ENCODE measurements around the gene LZTFL1.
A peak's percentile ranks its signal among the peaks of the same experiment; 100 is the strongest.

The LZTFL1 gene

DNA sequence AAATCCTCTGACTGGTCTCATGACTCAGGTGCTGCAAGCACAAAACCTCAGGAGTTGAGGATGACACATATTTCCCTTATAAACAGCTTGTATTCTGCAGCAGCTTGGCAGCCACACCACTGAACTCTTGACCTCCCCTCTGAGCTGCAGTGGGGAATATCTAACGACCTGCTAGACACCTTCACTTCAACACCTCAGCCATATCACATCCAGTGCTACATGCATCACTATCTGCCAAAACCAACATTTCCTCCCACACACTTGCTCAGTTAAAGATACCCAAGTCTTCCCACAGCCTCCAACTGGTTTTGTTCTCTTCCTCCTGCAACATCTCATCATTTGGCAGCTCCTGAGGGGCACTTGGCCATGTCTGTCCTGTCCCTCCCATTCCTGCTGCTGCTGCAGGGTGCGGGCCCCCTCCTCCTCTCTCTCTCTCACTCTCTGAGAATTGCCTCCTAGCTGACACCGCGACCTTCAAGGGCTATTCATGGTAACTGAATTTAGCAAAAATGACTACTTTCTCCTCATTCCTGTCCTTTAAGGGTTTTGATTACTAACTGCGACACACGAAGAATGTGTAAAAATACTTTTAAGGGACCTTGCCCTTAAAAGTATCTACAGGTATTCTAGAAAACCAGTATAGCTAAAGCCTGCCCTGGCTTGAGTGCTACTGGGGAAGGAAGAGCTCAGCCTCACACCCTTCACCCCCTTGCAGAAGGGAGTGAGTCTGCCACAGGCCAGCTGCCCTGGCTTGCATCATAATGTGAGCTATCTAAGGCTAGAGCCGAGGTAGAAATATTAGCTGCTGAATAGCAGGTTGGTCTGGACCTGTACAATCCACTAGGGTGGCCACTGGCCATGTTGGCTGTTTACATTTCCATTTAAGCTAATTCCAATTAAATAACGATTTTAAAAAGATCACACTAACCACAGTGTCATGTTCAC, 39.4 kb upstream of the LZTFL1 start:
- H4K91ac ChIP-seq (ENCODE audit: low read length): no peak overlapping the region
- no peak overlapping the region for H2BK5ac ChIP-seq (ENCODE audit: low read depth, low read length, poor library complexity, severe bottlenecking)
- no peaks in the 10 kb centered on the region for H3K4me1 ChIP-seq (ENCODE audit: control insufficient read depth, insufficient read depth, low read depth, low read length)
- H3K9ac ChIP-seq (ENCODE audit: low read length): no peak overlapping the region
- H3K27ac ChIP-seq (ENCODE audit: low read length, poor library complexity, severe bottlenecking): no peak overlapping the region
- no peak overlapping the region for H3K4me3 ChIP-seq (ENCODE audit: insufficient read depth in 1 of 2, low read depth in 1 of 2, low read length in 2 of 2)
- H3K27me3 ChIP-seq (ENCODE audit: control insufficient read depth in 1 of 2, insufficient read depth in 1 of 2, low read length in 2 of 2): peaks cover 23 to 29% of the 10 kb centered on the region in 2 experiments
- DNase-seq: peak; percentile 2
- H4K8ac ChIP-seq (ENCODE audit: low read length): no peak overlapping the region
- H2BK12ac ChIP-seq (ENCODE audit: low read length in 2 of 2): no peak overlapping the region
- H3K4me2 ChIP-seq (ENCODE audit: low read length, poor library complexity, severe bottlenecking): no peak overlapping the region
- no peak overlapping the region for H2AFZ ChIP-seq (ENCODE audit: low read depth, low read length)
- H3K18ac ChIP-seq (ENCODE audit: low read depth in 1 of 2, low read length in 2 of 2): no peak overlapping the region
- no peak overlapping the region for H2BK120ac ChIP-seq (ENCODE audit: low read depth, low read length)
- H3K36me3 ChIP-seq (ENCODE audit: control insufficient read depth in 1 of 2, insufficient read depth in 2 of 2, low read depth in 1 of 2, low read length in 2 of 2): no peaks in the 10 kb centered on the region
- H3K14ac ChIP-seq (ENCODE audit: low read length in 2 of 2): no peak overlapping the region
- no peaks in the 10 kb centered on the region for H3K79me1 ChIP-seq (replicated peaks; ENCODE audit: low read length, poor library complexity, severe bottlenecking)
- H3K4ac ChIP-seq (ENCODE audit: low read depth in 1 of 2, low read length in 2 of 2): no peak overlapping the region
- no peak overlapping the region for H2BK15ac ChIP-seq (ENCODE audit: low read depth, poor library complexity, severe bottlenecking)
- no peaks in the 10 kb centered on the region for H3K9me3 ChIP-seq (ENCODE audit: control insufficient read depth, low read length)
- WGBS: 63% methylated on average over 6 of the region's 8 CpGs
- H3K23ac ChIP-seq (ENCODE audit: low read length in 2 of 2): no peak overlapping the region
- H2AK5ac ChIP-seq (ENCODE audit: low read length, severe bottlenecking): no peak overlapping the region

- H3K9ac ChIP-seq (ENCODE audit: low read length): no peak overlapping the region
- H2BK120ac ChIP-seq (ENCODE audit: low read depth, low read length): no peak overlapping the region
- no peak overlapping the region for H3K4ac ChIP-seq (ENCODE audit: low read depth in 1 of 2, low read length in 2 of 2)
- H2BK12ac ChIP-seq (ENCODE audit: low read length in 2 of 2): no peak overlapping the region
- no peaks in the 10 kb centered on the region for H3K4me1 ChIP-seq (ENCODE audit: control insufficient read depth, insufficient read depth, low read depth, low read length)
- no peaks in the 10 kb centered on the region for H3K9me3 ChIP-seq (ENCODE audit: control insufficient read depth, low read length)
- 50% methylated on average over 1 of the region's 3 CpGs for WGBS
- no peaks in the 10 kb centered on the region for H3K79me1 ChIP-seq (replicated peaks; ENCODE audit: low read length, poor library complexity, severe bottlenecking)
- H3K18ac ChIP-seq (ENCODE audit: low read depth in 1 of 2, low read length in 2 of 2): no peak overlapping the region
- no peak overlapping the region for H2AK5ac ChIP-seq (ENCODE audit: low read length, severe bottlenecking)
- H2BK15ac ChIP-seq (ENCODE audit: low read depth, poor library complexity, severe bottlenecking): no peak overlapping the region
- no peaks in the 10 kb centered on the region for H3K36me3 ChIP-seq (ENCODE audit: control insufficient read depth in 1 of 2, insufficient read depth in 2 of 2, low read depth in 1 of 2, low read length in 2 of 2)
- no peak overlapping the region for H3K4me2 ChIP-seq (ENCODE audit: low read length, poor library complexity, severe bottlenecking)
- H3K27ac ChIP-seq (ENCODE audit: low read length, poor library complexity, severe bottlenecking): no peak overlapping the region
- no peak overlapping the region for H4K91ac ChIP-seq (ENCODE audit: low read length)
- no peak overlapping the region for H3K14ac ChIP-seq (ENCODE audit: low read length in 2 of 2)
- H3K4me3 ChIP-seq (ENCODE audit: insufficient read depth in 1 of 2, low read depth in 1 of 2, low read length in 2 of 2): no peak overlapping the region
- no peak overlapping the region for H4K8ac ChIP-seq (ENCODE audit: low read length)
- no peak overlapping the region for H2AFZ ChIP-seq (ENCODE audit: low read depth, low read length)
- no peak for DNase-seq
- H2BK5ac ChIP-seq (ENCODE audit: low read depth, low read length, poor library complexity, severe bottlenecking): no peak overlapping the region
- H3K27me3 ChIP-seq (ENCODE audit: control insufficient read depth in 1 of 2, insufficient read depth in 1 of 2, low read length in 2 of 2): peaks cover 28 to 31% of the 10 kb centered on the region in 2 experiments
- no peak overlapping the region for H3K23ac ChIP-seq (ENCODE audit: low read length in 2 of 2)
Observed at GRCh38 chr3:45880725-45881077, 38.8 kb upstream of the LZTFL1 start.

DNA sequence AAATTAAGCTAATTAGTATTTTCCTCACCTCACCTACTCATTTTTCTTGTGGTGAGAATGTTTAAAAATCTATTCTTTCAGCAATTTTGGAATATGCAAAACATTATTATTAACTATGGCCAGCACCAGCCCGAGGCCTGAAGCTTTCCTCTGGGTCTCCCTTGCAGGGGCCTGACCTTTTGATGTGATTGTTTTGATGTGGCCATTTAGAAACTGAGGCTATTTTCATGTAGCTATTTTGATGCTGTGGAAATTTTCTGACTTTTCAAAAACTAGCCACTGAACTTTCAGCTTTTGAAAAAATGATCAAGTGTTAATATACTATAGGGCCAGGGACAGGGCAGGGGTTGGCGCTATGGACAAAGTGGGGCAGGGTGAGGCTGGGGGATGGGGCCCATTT, 36.2 kb upstream of the LZTFL1 start:
- H3K79me1 ChIP-seq (replicated peaks; ENCODE audit: low read length, poor library complexity, severe bottlenecking): no peaks in the 10 kb centered on the region
- H2BK15ac ChIP-seq (ENCODE audit: low read depth, poor library complexity, severe bottlenecking): no peak overlapping the region
- H2BK12ac ChIP-seq (ENCODE audit: low read length in 2 of 2): no peak overlapping the region
- DNase-seq: no peak
- no peak overlapping the region for H2AFZ ChIP-seq (ENCODE audit: low read depth, low read length)
- no peak overlapping the region for H3K4ac ChIP-seq (ENCODE audit: low read depth in 1 of 2, low read length in 2 of 2)
- no peak overlapping the region for H4K91ac ChIP-seq (ENCODE audit: low read length)
- H3K27ac ChIP-seq (ENCODE audit: low read length, poor library complexity, severe bottlenecking): no peak overlapping the region
- no peaks in the 10 kb centered on the region for H3K4me1 ChIP-seq (ENCODE audit: control insufficient read depth, insufficient read depth, low read depth, low read length)
- H3K4me2 ChIP-seq (ENCODE audit: low read length, poor library complexity, severe bottlenecking): no peak overlapping the region
- no peak overlapping the region for H3K9ac ChIP-seq (ENCODE audit: low read length)
- H3K18ac ChIP-seq (ENCODE audit: low read depth in 1 of 2, low read length in 2 of 2): no peak overlapping the region
- no peak overlapping the region for H2AK5ac ChIP-seq (ENCODE audit: low read length, severe bottlenecking)
- H4K8ac ChIP-seq (ENCODE audit: low read length): no peak overlapping the region
- no peak overlapping the region for H3K4me3 ChIP-seq (ENCODE audit: insufficient read depth in 1 of 2, low read depth in 1 of 2, low read length in 2 of 2)
- H3K27me3 ChIP-seq (ENCODE audit: control insufficient read depth in 1 of 2, insufficient read depth in 1 of 2, low read length in 2 of 2): peaks cover 8 to 22% of the 10 kb centered on the region in 2 experiments
- peaks cover 6% of the 10 kb centered on the region for H3K9me3 ChIP-seq (ENCODE audit: control insufficient read depth, low read length)
- H3K36me3 ChIP-seq (ENCODE audit: control insufficient read depth in 1 of 2, insufficient read depth in 2 of 2, low read depth in 1 of 2, low read length in 2 of 2): no peaks in the 10 kb centered on the region
- H3K14ac ChIP-seq (ENCODE audit: low read length in 2 of 2): no peak overlapping the region
- no peak overlapping the region for H3K23ac ChIP-seq (ENCODE audit: low read length in 2 of 2)
- H2BK120ac ChIP-seq (ENCODE audit: low read depth, low read length): no peak overlapping the region
- 89% methylated on average over 1 of the region's 2 CpGs for WGBS
- H2BK5ac ChIP-seq (ENCODE audit: low read depth, low read length, poor library complexity, severe bottlenecking): no peak overlapping the region

DNA sequence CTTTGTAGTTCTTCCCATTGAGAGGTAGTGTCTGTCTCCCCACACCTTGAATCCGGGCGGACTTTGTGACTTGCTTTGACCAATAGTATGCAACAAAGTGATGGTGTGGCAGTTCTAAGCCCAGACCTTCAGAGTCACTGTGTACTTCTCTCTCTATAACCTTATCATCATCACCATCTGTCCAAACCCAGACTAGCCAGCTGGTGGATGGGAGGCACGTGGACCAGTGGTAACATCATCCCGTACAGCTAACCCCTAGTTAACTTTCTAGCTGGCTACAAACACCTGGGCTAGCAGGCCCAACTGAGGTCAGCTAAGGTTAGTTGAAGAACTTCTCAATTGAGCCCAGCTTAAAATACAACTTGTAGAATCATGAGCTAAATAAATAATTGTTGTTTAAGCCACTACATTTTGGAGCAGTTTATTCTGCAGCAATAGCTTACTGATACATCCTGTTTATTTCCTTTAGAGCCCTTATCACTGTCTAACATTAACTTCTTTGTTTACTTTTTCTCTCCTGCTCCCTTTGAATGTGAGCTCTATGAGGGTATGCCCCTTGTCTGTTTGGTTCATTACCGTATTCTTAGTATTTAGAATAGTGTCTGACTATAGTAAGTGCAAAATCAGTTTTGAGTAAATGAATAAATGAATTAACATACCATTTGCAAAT, 32.9 kb upstream of the LZTFL1 start:
- Histone ChIP-seq H3K27me3 (ENCODE audit: control insufficient read depth in 1 of 2, insufficient read depth in 1 of 2, low read length in 2 of 2) (peaks cover 8 to 28% of the 10 kb centered on the region in 2 experiments), H3K23ac (ENCODE audit: low read length in 2 of 2) (no peak overlapping the region), H4K91ac (ENCODE audit: low read length) (no peak overlapping the region), H3K9ac (ENCODE audit: low read length) (no peak overlapping the region), H3K9me3 (ENCODE audit: control insufficient read depth, low read length) (peaks cover 8% of the 10 kb centered on the region), H3K14ac (ENCODE audit: low read length in 2 of 2) (no peak overlapping the region), H3K4me2 (ENCODE audit: low read length, poor library complexity, severe bottlenecking) (no peak overlapping the region), H3K4ac (ENCODE audit: low read depth in 1 of 2, low read length in 2 of 2) (no peak overlapping the region), H2BK120ac (ENCODE audit: low read depth, low read length) (no peak overlapping the region), H2BK5ac (ENCODE audit: low read depth, low read length, poor library complexity, severe bottlenecking) (no peak overlapping the region), H3K27ac (ENCODE audit: low read length, poor library complexity, severe bottlenecking) (no peak overlapping the region), H2AFZ (ENCODE audit: low read depth, low read length) (no peak overlapping the region), H2BK12ac (ENCODE audit: low read length in 2 of 2) (no peak overlapping the region), H2AK5ac (ENCODE audit: low read length, severe bottlenecking) (no peak overlapping the region), H3K4me3 (ENCODE audit: insufficient read depth in 1 of 2, low read depth in 1 of 2, low read length in 2 of 2) (no peak overlapping the region), H3K36me3 (ENCODE audit: control insufficient read depth in 1 of 2, insufficient read depth in 2 of 2, low read depth in 1 of 2, low read length in 2 of 2) (no peaks in the 10 kb centered on the region), H3K79me1 (replicated peaks; ENCODE audit: low read length, poor library complexity, severe bottlenecking) (no peaks in the 10 kb centered on the region), H3K4me1 (ENCODE audit: control insufficient read depth, insufficient read depth, low read depth, low read length) (no peaks in the 10 kb centered on the region), H2BK15ac (ENCODE audit: low read depth, poor library complexity, severe bottlenecking) (no peak overlapping the region), H4K8ac (ENCODE audit: low read length) (no peak overlapping the region), H3K18ac (ENCODE audit: low read depth in 1 of 2, low read length in 2 of 2) (no peak overlapping the region)
- no peak for DNase-seq
- 83% methylated on average over 4 of the region's 5 CpGs for WGBS
